CD4-positive, alpha-beta T cell (primary cell): ENCODE results near the gene SYNE1. TPM values are rescaled to one million over a fixed set of nuclear protein-coding genes. Genes with fewer than 3 reads are reported as not detected.

ENCODE experiments used
- ATAC-seq: fragments of 200-7000 bp; cut with Tn5 transposase; one replicate; pipeline ENCODE4 v1.10.0; 2022; ENCODE audit warnings: mild to moderate bottlenecking; ENCODE audit not compliant: poor library complexity
- CTCF ChIA-PET: fragments of 350-600 bp; sonication (Branson Sonifier 250); formaldehyde crosslinking; loops from one replicate; lab custom pipeline; 2021; ENCODE audit warnings: antibody characterized with exemption, inconsistent platforms; lab: Charles Lee
- POLR2A ChIA-PET: fragments of 350-600 bp; sonication (Branson Sonifier 250); formaldehyde crosslinking; loops from one replicate; lab custom pipeline; 2021; ENCODE audit warnings: antibody characterized with exemption, inconsistent platforms; lab: Charles Lee
- DNase-seq, 14 experiments: peaks; one replicate each; pipeline ENCODE4 v3.0.0-alpha.2; 2013 to 2020; ENCODE audit warnings: mixed read lengths in 2 of 14
- H3K27ac ChIP-seq, 2 donors: one replicate each; pipeline versions ENCODE4 v1.5.1 to v1.7.0; 2013; ENCODE audit warnings: low read length in 2 of 2, low read depth in 1 of 2, mild to moderate bottlenecking in 1 of 2
- H3K27me3 ChIP-seq, 2 experiments: 1 replicate in 1 of 2; 2 replicates in 1 of 2; pipeline versions ENCODE4 v1.6.1 to v1.7.0; 2013; ENCODE audit warnings: low read length in 2 of 2, control low read depth in 1 of 2, mild to moderate bottlenecking in 1 of 2, moderate library complexity in 1 of 2; ENCODE audit not compliant: insufficient read depth in 2 of 2, control insufficient read depth in 1 of 2
- H3K36me3 ChIP-seq: one replicate; pipeline ENCODE4 v1.6.1; 2013; ENCODE audit warnings: low read length, control low read depth; ENCODE audit not compliant: insufficient read depth
- H3K4me1 ChIP-seq: one replicate; pipeline ENCODE4 v1.6.1; 2013; ENCODE audit warnings: low read length, control low read depth; ENCODE audit not compliant: insufficient read depth
- H3K4me3 ChIP-seq: one replicate; pipeline ENCODE4 v1.5.1; 2013; ENCODE audit warnings: mild to moderate bottlenecking, low read length, moderate library complexity
- H3K9me3 ChIP-seq, 2 experiments: 1 replicate in 1 of 2; 2 replicates in 1 of 2; pipeline versions ENCODE4 v1.6.1 to v1.7.0; 2013; ENCODE audit warnings: low read length in 2 of 2, mild to moderate bottlenecking in 2 of 2, control low read depth in 1 of 2, moderate library complexity in 1 of 2; ENCODE audit not compliant: control insufficient read depth in 1 of 2, insufficient read depth in 1 of 2
- H3K27ac Mint-ChIP-seq: one replicate; pipeline ENCODE4 v1.8.0; 2020; ENCODE audit warnings: mixed read lengths
- H3K27me3 Mint-ChIP-seq: one replicate; pipeline ENCODE4 v1.8.0; 2021; ENCODE audit warnings: mixed read lengths
- H3K36me3 Mint-ChIP-seq: one replicate; pipeline ENCODE4 v1.8.0; 2021; ENCODE audit warnings: low read depth, mixed read lengths
- H3K4me1 Mint-ChIP-seq: one replicate; pipeline ENCODE4 v1.8.0; 2021; ENCODE audit warnings: low read depth, mixed read lengths
- H3K4me3 Mint-ChIP-seq: one replicate; pipeline ENCODE4 v1.8.0; 2020; ENCODE audit warnings: mild to moderate bottlenecking, mixed read lengths
- H3K9me3 Mint-ChIP-seq: one replicate; pipeline ENCODE4 v1.8.0; 2020; ENCODE audit warnings: mixed read lengths
- intact Hi-C, 2 experiments: fragments of 100-400 bp; cut with DNase I in 1 of 2; cut with micrococcal nuclease in 1 of 2; formaldehyde crosslinking; loops; one replicate each; pipeline versions ENCODE4 v1.15.1 to v1.9.0; 2023 to 2025; cut with DNase I, micrococcal nuclease
- total RNA-seq, 174 experiments: library from RNA in 2 of 174; stranded (reverse) in 2 of 174; gene quantifications; one replicate each; pipeline ENCODE4 v1.2.3 and lab custom pipeline; 2021 to 2026
- TF ChIP-seq, protein P1 (sequence below): fragments of 200-600 bp; IDR thresholded peaks from one replicate; pipeline ENCODE4 v1.8.0; 2022; ENCODE audit warnings: antibody characterized with exemption, mild to moderate bottlenecking

The SYNE1 gene
- total RNA-seq, 2 experiments from 2014 or later, result 94.9 to 108 TPM

DNA sequence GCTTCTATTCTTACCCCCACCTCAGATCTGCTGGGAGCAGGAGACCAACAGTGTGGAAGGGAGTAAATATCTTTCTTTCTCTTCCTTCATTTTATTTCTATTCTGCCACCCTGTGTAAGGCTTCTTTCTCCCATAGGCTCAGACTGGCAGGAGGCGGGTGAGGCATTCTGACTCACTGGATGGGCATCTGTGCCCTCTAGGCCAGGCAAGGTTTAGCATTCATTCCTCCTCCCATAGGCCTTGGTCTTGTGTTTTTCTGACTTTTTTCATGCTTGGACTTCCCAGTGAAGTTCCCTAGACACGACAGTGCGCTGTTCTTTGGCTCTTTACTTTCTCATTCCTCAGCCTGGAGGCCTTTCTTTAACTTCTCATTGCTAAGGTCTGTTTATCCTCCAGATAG, 235.2 kb downstream of the SYNE1 start:
- ChIA-PET CTCF (no interaction called here), POLR2A (no interaction called here)
- ATAC-seq (no peak), DNase-seq (no peak)
- TF ChIP-seq, protein P1, sequence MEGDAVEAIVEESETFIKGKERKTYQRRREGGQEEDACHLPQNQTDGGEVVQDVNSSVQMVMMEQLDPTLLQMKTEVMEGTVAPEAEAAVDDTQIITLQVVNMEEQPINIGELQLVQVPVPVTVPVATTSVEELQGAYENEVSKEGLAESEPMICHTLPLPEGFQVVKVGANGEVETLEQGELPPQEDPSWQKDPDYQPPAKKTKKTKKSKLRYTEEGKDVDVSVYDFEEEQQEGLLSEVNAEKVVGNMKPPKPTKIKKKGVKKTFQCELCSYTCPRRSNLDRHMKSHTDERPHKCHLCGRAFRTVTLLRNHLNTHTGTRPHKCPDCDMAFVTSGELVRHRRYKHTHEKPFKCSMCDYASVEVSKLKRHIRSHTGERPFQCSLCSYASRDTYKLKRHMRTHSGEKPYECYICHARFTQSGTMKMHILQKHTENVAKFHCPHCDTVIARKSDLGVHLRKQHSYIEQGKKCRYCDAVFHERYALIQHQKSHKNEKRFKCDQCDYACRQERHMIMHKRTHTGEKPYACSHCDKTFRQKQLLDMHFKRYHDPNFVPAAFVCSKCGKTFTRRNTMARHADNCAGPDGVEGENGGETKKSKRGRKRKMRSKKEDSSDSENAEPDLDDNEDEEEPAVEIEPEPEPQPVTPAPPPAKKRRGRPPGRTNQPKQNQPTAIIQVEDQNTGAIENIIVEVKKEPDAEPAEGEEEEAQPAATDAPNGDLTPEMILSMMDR, result no peak
- Mint-ChIP-seq H3K4me1 (no peaks in the 10 kb centered on the region), H3K27me3 (peaks cover 5% of the 10 kb centered on the region), H3K36me3 (no peaks in the 10 kb centered on the region), H3K27ac (no peak overlapping the region), H3K4me3 (no peak overlapping the region), H3K9me3 (no peaks in the 10 kb centered on the region)
- intact Hi-C loops, result no loop called here
- no peaks in the 10 kb centered on the region for H3K4me1 ChIP-seq
- no peaks in the 10 kb centered on the region for H3K36me3 ChIP-seq
- no peak overlapping the region for H3K27ac ChIP-seq
- H3K4me3 ChIP-seq, result no peak overlapping the region
- no peaks in the 10 kb centered on the region for H3K9me3 ChIP-seq
- H3K27me3 ChIP-seq, result no peaks in the 10 kb centered on the region

DNA sequence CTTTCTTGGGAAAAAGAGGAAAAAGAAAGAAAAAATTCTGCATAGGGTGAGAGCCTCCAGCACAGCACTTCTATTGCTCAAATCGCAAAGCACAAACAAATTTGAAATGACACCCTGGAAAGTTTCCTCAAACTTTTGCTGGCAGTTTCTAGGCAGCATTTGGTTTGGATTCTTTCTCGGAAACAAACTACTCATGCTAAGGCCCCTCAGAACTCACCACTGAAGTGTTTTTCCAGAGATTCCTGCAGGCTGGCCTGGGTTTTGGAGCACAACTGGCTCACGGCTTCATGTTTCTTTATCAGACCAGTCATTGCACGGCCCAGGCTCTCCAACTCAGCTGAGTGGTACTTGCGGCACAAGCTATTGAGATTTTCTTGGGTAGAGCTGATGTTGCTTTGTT, 237.8 kb downstream of the SYNE1 start:
- H3K36me3 Mint-ChIP-seq, result no peaks in the 10 kb centered on the region
- no peaks in the 10 kb centered on the region for H3K9me3 Mint-ChIP-seq
- ChIA-PET CTCF (no interaction called here), POLR2A (no interaction called here)
- no peaks in the 10 kb centered on the region for H3K4me1 Mint-ChIP-seq
- H3K27me3 Mint-ChIP-seq, result peaks cover 8% of the 10 kb centered on the region
- H3K4me3 ChIP-seq, result no peak overlapping the region
- DNase-seq (no peak), ATAC-seq (no peak)
- no peaks in the 10 kb centered on the region for H3K9me3 ChIP-seq
- no peaks in the 10 kb centered on the region for H3K27me3 ChIP-seq
- no peak overlapping the region for H3K4me3 Mint-ChIP-seq
- H3K27ac ChIP-seq, result no peak overlapping the region
- no peaks in the 10 kb centered on the region for H3K4me1 ChIP-seq
- H3K36me3 ChIP-seq, result no peaks in the 10 kb centered on the region
- intact Hi-C loops, result no loop called here
- TF ChIP-seq, protein P1, result no peak
- no peak overlapping the region for H3K27ac Mint-ChIP-seq

DNA sequence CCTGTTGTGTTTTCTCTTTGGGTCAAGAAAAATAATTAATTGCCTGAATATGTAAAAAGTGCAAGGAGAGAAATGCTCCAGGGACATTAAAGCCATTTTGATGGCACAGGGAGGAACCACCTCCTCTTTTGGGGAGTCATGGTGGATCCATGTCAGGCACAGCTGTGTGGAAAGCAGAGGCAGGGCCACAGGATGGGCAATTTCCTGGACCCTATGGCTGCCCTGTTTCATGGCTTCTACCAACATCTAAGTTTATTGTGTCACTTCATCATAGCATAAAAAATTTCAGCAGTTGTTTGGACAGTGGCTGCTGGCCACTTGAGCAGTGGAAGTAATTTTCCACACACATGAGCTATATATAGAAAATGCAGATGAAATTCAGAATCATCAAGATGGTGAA, 238.2 kb downstream of the SYNE1 start:
- Histone ChIP-seq H3K36me3 (no peaks in the 10 kb centered on the region), H3K4me1 (no peaks in the 10 kb centered on the region), H3K9me3 (no peaks in the 10 kb centered on the region), H3K27me3 (no peaks in the 10 kb centered on the region), H3K27ac (no peak overlapping the region), H3K4me3 (no peak overlapping the region)
- H3K27me3 Mint-ChIP-seq, result peaks cover 8% of the 10 kb centered on the region
- DNase-seq (no peak), ATAC-seq (no peak)
- ChIA-PET POLR2A (no interaction called here), CTCF (no interaction called here)
- no peaks in the 10 kb centered on the region for H3K4me1 Mint-ChIP-seq
- no peak overlapping the region for H3K27ac Mint-ChIP-seq
- TF ChIP-seq, protein P1, result no peak
- H3K36me3 Mint-ChIP-seq, result no peaks in the 10 kb centered on the region
- intact Hi-C loops, result no loop called here
- H3K4me3 Mint-ChIP-seq, result no peak overlapping the region
- H3K9me3 Mint-ChIP-seq, result no peaks in the 10 kb centered on the region
